Nephron (organoid): ENCODE results near the gene SMAD7.

ENCODE experiments used
- H3K27ac Mint-ChIP-seq, 3 experiments: 2 replicates each; pipeline ENCODE4 v1.8.0; 2020; ENCODE audit warnings: mixed read lengths in 3 of 3, mild to moderate bottlenecking in 2 of 3, moderate library complexity in 1 of 3
- H3K27me3 Mint-ChIP-seq: 2 replicates; pipeline ENCODE4 v1.8.0; 2021; ENCODE audit warnings: low read depth, mild to moderate bottlenecking, moderate library complexity, mixed read lengths
- H3K36me3 Mint-ChIP-seq: 2 replicates; pipeline ENCODE4 v1.8.0; 2020; ENCODE audit warnings: low read depth, mixed read lengths
- H3K4me1 Mint-ChIP-seq: 2 replicates; pipeline ENCODE4 v1.8.0; 2020; ENCODE audit warnings: mixed read lengths
- H3K4me3 Mint-ChIP-seq, 3 experiments: 2 replicates each; pipeline ENCODE4 v1.8.0; 2020; ENCODE audit warnings: mild to moderate bottlenecking in 3 of 3, mixed read lengths in 3 of 3, moderate library complexity in 2 of 3
- H3K9me3 Mint-ChIP-seq: 2 replicates; pipeline ENCODE4 v1.8.0; 2020; ENCODE audit warnings: mixed read lengths
- TF ChIP-seq, protein P1 (sequence below), 3 experiments: fragments of 200-600 bp; sonication (generic); IDR thresholded peaks; one replicate each; pipeline ENCODE4 v1.5.0; 2021; ENCODE audit warnings: antibody characterized with exemption in 3 of 3; ENCODE audit not compliant: unreplicated experiment in 3 of 3

Gene SMAD7

DNA sequence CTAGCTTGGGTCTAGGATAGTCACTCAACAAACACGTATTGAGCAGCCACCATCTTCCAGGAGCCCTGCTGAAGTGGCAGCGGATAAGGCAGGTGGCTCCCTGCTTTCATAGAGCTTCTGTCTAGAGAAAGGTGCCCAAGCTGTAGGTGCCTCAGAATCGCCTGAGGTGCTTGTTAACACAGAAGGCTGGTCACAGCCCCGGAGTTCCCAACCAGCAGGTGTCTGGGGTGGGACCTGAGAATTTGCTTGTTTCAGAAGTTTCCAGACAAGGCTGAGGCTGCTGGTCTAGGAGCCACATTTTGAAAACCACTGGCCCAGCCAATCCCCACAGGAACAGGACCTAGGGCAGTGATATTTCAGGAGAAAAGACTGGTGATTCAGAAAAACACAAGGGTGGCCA, 45.3 kb upstream of the SMAD7 start:
- no peak overlapping the region for H3K27ac Mint-ChIP-seq
- H3K9me3 Mint-ChIP-seq = no peaks in the 10 kb centered on the region
- peaks cover 21% of the 10 kb centered on the region for H3K27me3 Mint-ChIP-seq
- TF ChIP-seq, protein P1, sequence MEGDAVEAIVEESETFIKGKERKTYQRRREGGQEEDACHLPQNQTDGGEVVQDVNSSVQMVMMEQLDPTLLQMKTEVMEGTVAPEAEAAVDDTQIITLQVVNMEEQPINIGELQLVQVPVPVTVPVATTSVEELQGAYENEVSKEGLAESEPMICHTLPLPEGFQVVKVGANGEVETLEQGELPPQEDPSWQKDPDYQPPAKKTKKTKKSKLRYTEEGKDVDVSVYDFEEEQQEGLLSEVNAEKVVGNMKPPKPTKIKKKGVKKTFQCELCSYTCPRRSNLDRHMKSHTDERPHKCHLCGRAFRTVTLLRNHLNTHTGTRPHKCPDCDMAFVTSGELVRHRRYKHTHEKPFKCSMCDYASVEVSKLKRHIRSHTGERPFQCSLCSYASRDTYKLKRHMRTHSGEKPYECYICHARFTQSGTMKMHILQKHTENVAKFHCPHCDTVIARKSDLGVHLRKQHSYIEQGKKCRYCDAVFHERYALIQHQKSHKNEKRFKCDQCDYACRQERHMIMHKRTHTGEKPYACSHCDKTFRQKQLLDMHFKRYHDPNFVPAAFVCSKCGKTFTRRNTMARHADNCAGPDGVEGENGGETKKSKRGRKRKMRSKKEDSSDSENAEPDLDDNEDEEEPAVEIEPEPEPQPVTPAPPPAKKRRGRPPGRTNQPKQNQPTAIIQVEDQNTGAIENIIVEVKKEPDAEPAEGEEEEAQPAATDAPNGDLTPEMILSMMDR (IDR thresholded peaks at IDR 0.05; ENCODE audit: unreplicated experiment in 3 of 3) = no peak
- H3K4me3 Mint-ChIP-seq = no peak overlapping the region
- peaks cover 47% of the 10 kb centered on the region for H3K4me1 Mint-ChIP-seq
- H3K36me3 Mint-ChIP-seq = no peaks in the 10 kb centered on the region

DNA sequence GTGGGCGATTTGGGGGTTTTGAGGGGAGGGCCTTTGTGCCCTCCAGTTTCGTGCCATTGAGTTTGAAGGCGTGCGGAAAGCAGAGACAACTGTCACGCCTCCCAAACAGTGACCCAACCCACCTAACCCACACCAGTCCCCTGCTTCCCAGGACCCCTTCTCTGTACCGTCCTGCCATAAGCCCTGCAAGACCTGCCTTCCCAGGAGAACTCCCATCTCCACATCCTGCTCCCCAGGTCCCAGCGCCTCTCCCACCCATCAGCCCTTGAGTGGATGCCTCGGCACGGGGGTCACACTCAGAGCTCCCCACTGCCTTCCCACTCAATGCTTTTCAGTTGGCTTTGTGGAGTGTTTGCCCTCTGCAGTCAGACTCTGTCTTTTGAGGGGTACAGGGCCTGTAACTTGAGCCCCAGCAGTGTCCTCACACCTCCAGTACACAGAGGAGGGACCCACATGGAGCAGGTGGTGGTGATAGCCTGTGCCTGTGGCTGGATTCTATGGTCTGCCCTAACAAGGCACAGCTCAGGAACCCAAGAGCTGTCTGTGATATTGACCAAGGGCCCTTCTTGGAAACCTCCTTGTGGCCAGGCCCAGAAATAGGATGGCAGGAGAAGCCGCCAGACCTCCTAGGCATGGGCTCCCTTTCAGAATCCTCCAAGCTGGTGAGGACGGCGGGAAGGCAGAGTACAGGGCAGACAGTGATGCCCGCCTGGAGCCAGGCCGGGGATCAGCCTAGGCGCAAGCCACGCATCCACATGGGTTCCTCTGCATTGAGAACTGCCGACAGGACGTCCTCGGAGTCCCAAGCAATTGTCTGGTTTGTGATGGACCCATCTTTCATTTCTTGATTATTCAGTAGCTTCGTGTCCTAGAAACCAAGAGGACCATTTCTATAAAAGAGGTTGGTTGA, 44.4 kb upstream of the SMAD7 start:
- Mint-ChIP-seq H3K4me3 (no peak overlapping the region), H3K4me1 (peaks cover 53% of the 10 kb centered on the region), H3K9me3 (no peaks in the 10 kb centered on the region), H3K27me3 (peaks cover 21% of the 10 kb centered on the region), H3K36me3 (no peaks in the 10 kb centered on the region), H3K27ac (peak overlapping the region in 2 of 3 experiments; percentile 63 to 87)
- TF ChIP-seq, protein P1 (IDR thresholded peaks at IDR 0.05; ENCODE audit: unreplicated experiment in 3 of 3) = no peak

- peaks cover 62% of the 10 kb centered on the region for H3K4me1 Mint-ChIP-seq
- peak overlapping the region in 2 of 3 experiments; percentile 7 to 13 for H3K4me3 Mint-ChIP-seq
- peaks cover 21% of the 10 kb centered on the region for H3K27me3 Mint-ChIP-seq
- TF ChIP-seq, protein P1 (IDR thresholded peaks at IDR 0.05; ENCODE audit: unreplicated experiment in 3 of 3) = no peak
- H3K36me3 Mint-ChIP-seq = no peaks in the 10 kb centered on the region
- peak overlapping the region; percentile 63 to 91 (median 87) for H3K27ac Mint-ChIP-seq
- no peaks in the 10 kb centered on the region for H3K9me3 Mint-ChIP-seq
Observed at GRCh38 chr18:48994044-48994651, 43.4 kb upstream of the SMAD7 start.

GRCh38 chr18:48993586-48993985, 42.8 kb upstream of the SMAD7 start:
- no peaks in the 10 kb centered on the region for H3K9me3 Mint-ChIP-seq
- H3K27me3 Mint-ChIP-seq = peaks cover 21% of the 10 kb centered on the region
- TF ChIP-seq, protein P1 (IDR thresholded peaks at IDR 0.05; ENCODE audit: unreplicated experiment in 3 of 3) = no peak
- H3K27ac Mint-ChIP-seq = peak overlapping the region; percentile 63 to 91 (median 87)
- peaks cover 58% of the 10 kb centered on the region for H3K4me1 Mint-ChIP-seq
- H3K4me3 Mint-ChIP-seq = no peak overlapping the region
- no peaks in the 10 kb centered on the region for H3K36me3 Mint-ChIP-seq

GRCh38 chr18:48992791-48993555, 42.2 kb upstream of the SMAD7 start:
- H3K36me3 Mint-ChIP-seq = no peaks in the 10 kb centered on the region
- H3K4me3 Mint-ChIP-seq = no peak overlapping the region
- TF ChIP-seq, protein P1 (IDR thresholded peaks at IDR 0.05; ENCODE audit: unreplicated experiment in 3 of 3) = no peak
- peaks cover 52% of the 10 kb centered on the region for H3K4me1 Mint-ChIP-seq
- peak overlapping the region in 2 of 3 experiments; percentile 87 to 91 for H3K27ac Mint-ChIP-seq
- peaks cover 26% of the 10 kb centered on the region for H3K27me3 Mint-ChIP-seq
- no peaks in the 10 kb centered on the region for H3K9me3 Mint-ChIP-seq
